ENCODE measurements around the gene SETD5. TPM values are rescaled to one million over a fixed set of nuclear protein-coding genes. Genes with fewer than 3 reads are reported as not detected.

The SETD5 gene
- total RNA-seq, 4 donors from 2014 or later = 57.9 to 198 (median 94.2) TPM

- H3K27me3 ChIP-seq = peaks cover 3 to 4% of the 10 kb centered on the region in 2 donors
- no peak for DNase-seq
- H3K4me1 ChIP-seq = no peaks in the 10 kb centered on the region
- no peak for TF ChIP-seq POLR2A (IDR thresholded peaks at IDR 0.05)
- TF ChIP-seq, protein P1, sequence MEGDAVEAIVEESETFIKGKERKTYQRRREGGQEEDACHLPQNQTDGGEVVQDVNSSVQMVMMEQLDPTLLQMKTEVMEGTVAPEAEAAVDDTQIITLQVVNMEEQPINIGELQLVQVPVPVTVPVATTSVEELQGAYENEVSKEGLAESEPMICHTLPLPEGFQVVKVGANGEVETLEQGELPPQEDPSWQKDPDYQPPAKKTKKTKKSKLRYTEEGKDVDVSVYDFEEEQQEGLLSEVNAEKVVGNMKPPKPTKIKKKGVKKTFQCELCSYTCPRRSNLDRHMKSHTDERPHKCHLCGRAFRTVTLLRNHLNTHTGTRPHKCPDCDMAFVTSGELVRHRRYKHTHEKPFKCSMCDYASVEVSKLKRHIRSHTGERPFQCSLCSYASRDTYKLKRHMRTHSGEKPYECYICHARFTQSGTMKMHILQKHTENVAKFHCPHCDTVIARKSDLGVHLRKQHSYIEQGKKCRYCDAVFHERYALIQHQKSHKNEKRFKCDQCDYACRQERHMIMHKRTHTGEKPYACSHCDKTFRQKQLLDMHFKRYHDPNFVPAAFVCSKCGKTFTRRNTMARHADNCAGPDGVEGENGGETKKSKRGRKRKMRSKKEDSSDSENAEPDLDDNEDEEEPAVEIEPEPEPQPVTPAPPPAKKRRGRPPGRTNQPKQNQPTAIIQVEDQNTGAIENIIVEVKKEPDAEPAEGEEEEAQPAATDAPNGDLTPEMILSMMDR (IDR thresholded peaks at IDR 0.05) = peak; percentile 21 to 39 (median 32)
- no peaks in the 10 kb centered on the region for H3K36me3 ChIP-seq
- H3K27ac ChIP-seq = no peak overlapping the region
- intact Hi-C loops (cut with DNase I; ENCODE audit: low total_unique reads) = no loop called here
- H3K4me3 ChIP-seq = no peak overlapping the region
- H3K9me3 ChIP-seq = no peaks in the 10 kb centered on the region
These were observed 103.0 kb downstream of the SETD5 start for GRCh38 chr3:9500108-9501050.

DNA sequence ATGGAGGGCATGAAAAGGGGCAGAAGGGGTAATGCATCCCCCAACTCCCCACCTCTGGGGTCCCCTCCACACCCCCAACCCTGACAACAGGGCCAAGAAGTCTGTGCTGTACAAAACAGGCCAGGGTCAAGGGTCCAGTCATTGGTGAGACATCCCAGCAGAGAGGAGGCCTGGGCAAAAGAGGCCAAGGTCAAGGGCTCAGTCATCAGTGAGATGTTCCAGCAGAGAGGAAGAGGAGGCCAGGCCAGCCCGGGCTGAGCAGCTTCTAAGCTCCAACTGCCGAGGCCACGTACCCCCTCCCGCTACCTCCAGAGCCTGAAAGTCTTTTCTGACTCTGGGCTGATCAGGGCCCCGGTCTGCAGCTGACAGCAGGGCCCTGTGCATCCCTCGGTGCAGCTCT lies 103.8 kb downstream of the SETD5 start:
- H3K9me3 ChIP-seq = no peaks in the 10 kb centered on the region
- TF ChIP-seq, protein P1 (IDR thresholded peaks at IDR 0.05) = no peak
- no peak for TF ChIP-seq POLR2A (IDR thresholded peaks at IDR 0.05)
- DNase-seq = no peak
- no peak overlapping the region for H3K27ac ChIP-seq
- no peaks in the 10 kb centered on the region for H3K36me3 ChIP-seq
- H3K4me3 ChIP-seq = no peak overlapping the region
- no peaks in the 10 kb centered on the region for H3K4me1 ChIP-seq
- intact Hi-C loops (cut with DNase I; ENCODE audit: low total_unique reads) = no loop called here
- peaks cover 3 to 4% of the 10 kb centered on the region in 2 donors for H3K27me3 ChIP-seq

DNA sequence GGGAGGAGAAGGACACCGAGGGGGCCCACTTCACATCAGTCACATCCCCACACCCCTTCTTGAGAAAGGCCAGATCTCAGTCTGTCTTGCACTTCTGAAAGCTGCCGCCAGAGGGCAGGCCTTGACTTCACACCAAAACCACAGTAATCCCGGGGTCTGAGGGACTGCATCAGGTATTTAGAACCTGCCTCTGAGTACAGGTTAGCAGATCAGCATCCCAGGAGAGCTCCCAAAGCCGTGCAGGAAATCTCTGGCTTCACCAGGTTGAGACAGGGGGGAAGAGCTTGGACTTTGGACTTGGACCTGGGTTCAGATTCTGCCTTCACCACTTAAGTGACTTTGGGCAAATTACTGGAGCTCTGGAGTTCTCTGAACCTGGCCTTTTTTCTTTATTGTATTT lies 105.9 kb downstream of the SETD5 start:
- Histone ChIP-seq H3K36me3 (no peaks in the 10 kb centered on the region), H3K4me1 (no peaks in the 10 kb centered on the region), H3K27ac (no peak overlapping the region), H3K27me3 (peaks cover 3 to 4% of the 10 kb centered on the region in 2 donors), H3K4me3 (no peak overlapping the region), H3K9me3 (no peaks in the 10 kb centered on the region)
- peak; percentile 58 for DNase-seq
- TF ChIP-seq POLR2A (IDR thresholded peaks at IDR 0.05) = no peak
- TF ChIP-seq, protein P1 (IDR thresholded peaks at IDR 0.05) = peak; percentile 64 to 76 (median 70)
- intact Hi-C loops (cut with DNase I; ENCODE audit: low total_unique reads) = no loop called here

DNA sequence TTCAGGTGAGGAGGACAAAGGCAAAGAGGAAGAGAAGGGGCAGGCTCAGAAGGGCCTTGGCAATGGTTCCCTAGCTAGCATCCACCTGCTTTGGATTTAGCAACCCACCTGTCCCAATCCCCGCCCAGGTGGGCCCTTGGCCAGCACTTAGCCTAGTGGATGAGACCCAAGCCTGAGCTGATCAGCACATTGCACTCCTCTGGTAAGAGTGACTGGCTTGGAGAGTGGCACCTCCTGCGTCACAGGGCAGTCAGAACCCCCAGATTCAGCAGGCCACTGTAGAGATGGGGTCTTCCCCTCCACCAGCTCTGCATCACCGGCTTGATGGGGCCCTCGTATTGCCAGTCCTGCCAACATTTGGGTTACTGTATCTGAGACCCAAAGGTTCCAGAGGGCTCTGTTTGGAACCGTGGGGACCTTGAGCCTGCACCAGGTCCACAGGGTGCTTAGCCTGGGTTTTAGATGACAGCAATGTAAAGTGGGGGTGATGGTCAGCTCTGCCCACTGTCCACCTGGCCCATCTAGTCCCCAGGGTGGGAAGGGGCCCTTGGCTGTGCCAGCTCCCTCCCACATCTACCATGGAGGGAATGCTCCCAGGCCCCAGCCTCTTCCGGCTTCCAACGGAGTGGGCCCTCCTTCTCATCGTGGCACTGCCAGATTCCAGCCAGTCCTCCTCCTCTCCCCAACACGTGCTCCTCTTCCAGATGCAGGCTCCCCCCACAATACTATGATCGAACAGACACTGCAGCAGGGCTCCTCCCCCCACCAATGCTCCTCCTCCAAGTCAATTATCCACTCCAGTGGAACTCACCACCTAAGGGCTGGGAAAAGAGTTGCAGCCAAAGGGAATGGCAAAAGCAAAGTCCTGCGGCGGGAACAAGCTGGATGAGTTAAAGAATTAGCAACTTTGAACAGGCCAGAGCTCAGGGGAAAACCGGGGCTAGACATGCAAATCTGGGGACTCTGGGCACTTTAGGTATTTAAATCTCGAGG lies 110.5 kb downstream of the SETD5 start:
- no peak overlapping the region for H3K4me3 ChIP-seq
- TF ChIP-seq POLR2A (IDR thresholded peaks at IDR 0.05) = no peak
- TF ChIP-seq, protein P1 (IDR thresholded peaks at IDR 0.05) = no peak
- H3K27me3 ChIP-seq = no peaks in the 10 kb centered on the region
- no peaks in the 10 kb centered on the region for H3K36me3 ChIP-seq
- no peaks in the 10 kb centered on the region for H3K4me1 ChIP-seq
- no peaks in the 10 kb centered on the region for H3K9me3 ChIP-seq
- DNase-seq = no peak
- H3K27ac ChIP-seq = no peak overlapping the region
- intact Hi-C loops (cut with DNase I; ENCODE audit: low total_unique reads) = no loop called here

All from uterus (tissue), 4 donors.